Heart left ventricle (tissue), 13 donors: ENCODE data around the gene CFAP99.
"Not testable (repeated sequence)": the region's sequence is repeated elsewhere in the genome, so short reads cannot be mapped to it uniquely, and the experiment has no call there.

Experiments
- POLR2A ChIP-seq, 2 donors: fragments of 450-650 bp; IDR thresholded peaks; one replicate each; pipeline ENCODE4 v1.6.1; 2017; ENCODE audit warnings: antibody characterized with exemption in 2 of 2, mild to moderate bottlenecking in 2 of 2, moderate library complexity in 2 of 2
- TF ChIP-seq, protein P1 (sequence below), 12 donors: fragments of 200-600 bp; sonication (generic) in 4 of 12; IDR thresholded peaks; one replicate each; pipeline versions ENCODE4 v1.5.0 to v1.8.0; 2018 to 2022; ENCODE audit warnings: antibody characterized with exemption in 12 of 12, mild to moderate bottlenecking in 5 of 12
- donor health status: ischemic (EF 13 %, LVEDD 7.1; RV severe dilation, severe dysfunction).
- donor health status: DM: no; HTN: yes; CAD: no.
- donor health status: DM: no; HTN: no; CAD: no.
- donor health status: ischemic (EF 25% LVEDD 6.9; RV normal size, moderate dysfunction).
- donor health status: ischemic (EF 25% LVEDD 5.7; RV mildly dilated, moderate dysfunction).
- donor health status: ischemic (EF 35%, LVEDD 5.7; RV mildly dilated, moderate dysfunction).
- donor health status: nonischemic (EF 11% LVEDD 7.7; RV severe dilation, severe dysfunction).
- donor health status: DM: yes; HTN: yes; CAD: no.
- donor health status: PGD.
- donor health status: ischemic (EF 29% LVEDD 5.4; RV normal size, mild dysfunction).
- donor health status: nonischemic (EF 23%, LVEDD 6.1; RV moderate dilation, normal function).

DNA sequence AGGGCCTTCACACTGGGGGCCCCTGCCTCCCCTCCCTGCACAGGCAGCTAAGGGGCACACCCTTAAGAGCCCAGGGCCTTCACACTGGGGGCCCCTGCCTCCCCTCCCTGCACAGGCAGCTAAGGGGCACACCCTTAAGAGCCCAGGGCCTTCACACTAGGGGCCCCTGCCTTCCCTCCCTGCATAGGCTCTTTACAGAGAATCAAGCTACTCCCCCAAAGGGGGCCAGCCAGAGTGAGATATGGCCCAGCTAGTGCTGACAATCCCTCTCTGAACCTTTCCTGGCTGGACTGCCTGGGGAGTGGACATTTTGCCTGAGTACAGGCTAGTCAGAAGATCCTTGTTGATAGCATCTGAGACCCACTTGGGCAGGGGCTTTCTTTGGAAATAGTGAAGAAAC lies 46.8 kb downstream of the CFAP99 start:
- TF ChIP-seq POLR2A (IDR thresholded peaks at IDR 0.05) = not testable (repeated sequence)
- TF ChIP-seq, protein P1, sequence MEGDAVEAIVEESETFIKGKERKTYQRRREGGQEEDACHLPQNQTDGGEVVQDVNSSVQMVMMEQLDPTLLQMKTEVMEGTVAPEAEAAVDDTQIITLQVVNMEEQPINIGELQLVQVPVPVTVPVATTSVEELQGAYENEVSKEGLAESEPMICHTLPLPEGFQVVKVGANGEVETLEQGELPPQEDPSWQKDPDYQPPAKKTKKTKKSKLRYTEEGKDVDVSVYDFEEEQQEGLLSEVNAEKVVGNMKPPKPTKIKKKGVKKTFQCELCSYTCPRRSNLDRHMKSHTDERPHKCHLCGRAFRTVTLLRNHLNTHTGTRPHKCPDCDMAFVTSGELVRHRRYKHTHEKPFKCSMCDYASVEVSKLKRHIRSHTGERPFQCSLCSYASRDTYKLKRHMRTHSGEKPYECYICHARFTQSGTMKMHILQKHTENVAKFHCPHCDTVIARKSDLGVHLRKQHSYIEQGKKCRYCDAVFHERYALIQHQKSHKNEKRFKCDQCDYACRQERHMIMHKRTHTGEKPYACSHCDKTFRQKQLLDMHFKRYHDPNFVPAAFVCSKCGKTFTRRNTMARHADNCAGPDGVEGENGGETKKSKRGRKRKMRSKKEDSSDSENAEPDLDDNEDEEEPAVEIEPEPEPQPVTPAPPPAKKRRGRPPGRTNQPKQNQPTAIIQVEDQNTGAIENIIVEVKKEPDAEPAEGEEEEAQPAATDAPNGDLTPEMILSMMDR (IDR thresholded peaks at IDR 0.05) = not testable (repeated sequence)
